Amniotic epithelial cell (primary cell): Measurements from ENCODE around the gene PXT1.

ENCODE experiments used
- DNase-seq: peaks from one replicate; pipeline ENCODE4 v3.0.0-alpha.2; 2010; ENCODE audit warnings: low read depth

PXT1 gene

GRCh38 chr6:36387440-36388303 is 55.0 kb downstream of the PXT1 start, which contains the start of gene ETV7:
Gene ETV7, minus strand, starts transcription at chr6:36387669. Its CDS starts 128 bp downstream, at chr6:36387541.
- DNase-seq = peak; percentile 15

- DNase-seq = peak; percentile 61
Observed at GRCh38 chr6:36386495-36387439, 55.9 kb downstream of the PXT1 start.

- DNase-seq = no peak
Observed at GRCh38 chr6:36384095-36384494, 58.6 kb downstream of the PXT1 start.

- DNase-seq = no peak
Observed at GRCh38 chr6:36383606-36384005, 59.0 kb downstream of the PXT1 start.

- DNase-seq = no peak
Observed at GRCh38 chr6:36382976-36383375, 59.7 kb downstream of the PXT1 start.

- no peak for DNase-seq
Observed at GRCh38 chr6:36381502-36382389, 60.9 kb downstream of the PXT1 start.

- DNase-seq = no peak
Observed at GRCh38 chr6:36380166-36380565, 62.5 kb downstream of the PXT1 start.

GRCh38 chr6:36378936-36379335 is 63.7 kb downstream of the PXT1 start:
- no peak for DNase-seq

- no peak for DNase-seq
Observed at GRCh38 chr6:36378243-36378920, 64.3 kb downstream of the PXT1 start.

- no peak for DNase-seq
Observed at GRCh38 chr6:36377594-36377993, 65.1 kb downstream of the PXT1 start.

GRCh38 chr6:36376742-36377141 is 65.9 kb downstream of the PXT1 start:
- no peak for DNase-seq

GRCh38 chr6:36376183-36376582 is 66.5 kb downstream of the PXT1 start:
- DNase-seq = no peak

- DNase-seq = no peak
Observed at GRCh38 chr6:36375644-36376155, 67.0 kb downstream of the PXT1 start.

GRCh38 chr6:36374972-36375371 is 67.7 kb downstream of the PXT1 start:
- DNase-seq = no peak

- no peak for DNase-seq
Observed at GRCh38 chr6:36374194-36374593, 68.5 kb downstream of the PXT1 start.

- no peak for DNase-seq
Observed at GRCh38 chr6:36373368-36374019, 69.2 kb downstream of the PXT1 start.

- DNase-seq = no peak
Observed at GRCh38 chr6:36372088-36372487, 70.6 kb downstream of the PXT1 start.

GRCh38 chr6:36371211-36371610 is 71.4 kb downstream of the PXT1 start:
- no peak for DNase-seq

- DNase-seq = no peak
Observed at GRCh38 chr6:36370638-36371037, 72.0 kb downstream of the PXT1 start.
